HG02884 (cell line): ENCODE data around the gene WDR86.

Experiments
- ATAC-seq: cut with Tn5 transposase; IDR thresholded peaks from one replicate; pipeline ENCODE4 v1.9.1; 2021; ENCODE audit warnings: mild to moderate bottlenecking, moderate library complexity; ENCODE audit not compliant: unreplicated experiment

WDR86 gene

GRCh38 chr7:151428378-151429236 is 18.8 kb upstream of the WDR86 start:
- no peak for ATAC-seq

GRCh38 chr7:151427705-151428377 is 18.0 kb upstream of the WDR86 start:
- ATAC-seq = no peak

GRCh38 chr7:151426904-151427704 is 17.3 kb upstream of the WDR86 start:
- no peak for ATAC-seq

- no peak for ATAC-seq
Measured at GRCh38 chr7:151426441-151426903, 16.6 kb upstream of the WDR86 start.

GRCh38 chr7:151425670-151426440 is 16.0 kb upstream of the WDR86 start:
- ATAC-seq = no peak

- no peak for ATAC-seq
Measured at GRCh38 chr7:151424799-151425198, 15.0 kb upstream of the WDR86 start.

- ATAC-seq = no peak
Measured at GRCh38 chr7:151423936-151424335, 14.1 kb upstream of the WDR86 start.

- ATAC-seq = no peak
Measured at GRCh38 chr7:151423226-151423625, 13.4 kb upstream of the WDR86 start.

GRCh38 chr7:151422212-151422611 is 12.4 kb upstream of the WDR86 start:
- no peak for ATAC-seq

- no peak for ATAC-seq
Measured at GRCh38 chr7:151420144-151420543, 10.3 kb upstream of the WDR86 start.

GRCh38 chr7:151416941-151417315 is 7.1 kb upstream of the WDR86 start:
- ATAC-seq = no peak

- ATAC-seq = no peak
Measured at GRCh38 chr7:151416112-151416940, 6.5 kb upstream of the WDR86 start.

- ATAC-seq = no peak
Measured at GRCh38 chr7:151415375-151416105, 5.7 kb upstream of the WDR86 start.

GRCh38 chr7:151413241-151413640 is 3.4 kb upstream of the WDR86 start:
- no peak for ATAC-seq

GRCh38 chr7:151412318-151412717 is 2.5 kb upstream of the WDR86 start:
- no peak for ATAC-seq

- ATAC-seq = no peak
Measured at GRCh38 chr7:151411551-151411950, 1.7 kb upstream of the WDR86 start.

GRCh38 chr7:151410405-151411390 is 860 bp upstream of the WDR86 start:
- ATAC-seq = no peak
